SK-N-SH (cell line): ENCODE data around the gene CFAP20. TPM values are rescaled to one million over a fixed set of nuclear protein-coding genes. Genes with fewer than 3 reads are reported as not detected.

Source experiments
- CTCF ChIA-PET: fragments of 300-600, 350-600 bp; formaldehyde crosslinking; extraction: SDS; loops from one replicate; lab custom pipeline; 2021; lab: Yijun Ruan, JAX
- POLR2A ChIA-PET: fragments of 350-600 bp; sonication (Branson Sonifier 250); formaldehyde crosslinking; extraction: SDS; loops from one replicate; lab custom pipeline; 2020; ENCODE audit warnings: antibody characterized with exemption, inconsistent platforms; lab: Yijun Ruan, JAX
- DNase-seq: peaks from one replicate; pipeline ENCODE4 v3.0.0; 2012
- H2AFZ ChIP-seq: fragments of 200-600 bp; sonication (generic); 2 replicates; pipeline ENCODE4 v1.8.1; 2016; ENCODE audit warnings: antibody characterized with exemption, mild to moderate bottlenecking, low read depth
- H3F3A ChIP-seq: fragments of 200-600 bp; sonication (generic); replicated peaks from 2 replicates; pipeline ENCODE3; 2016; ENCODE audit warnings: antibody characterized with exemption, mild to moderate bottlenecking; ENCODE audit not compliant: insufficient read depth
- H3K27ac ChIP-seq, 2 experiments: fragments of 200-500 bp in 1 of 2; fragments of 200-600 bp in 1 of 2; sonication (Bioruptor generic) in 1 of 2; sonication (generic), shearing (Covaris generic) in 1 of 2; 2 replicates each; pipeline versions ENCODE4 v1.5.1 to v1.6.1; 2014 to 2016; ENCODE audit warnings: low read depth in 2 of 2, inconsistent platforms in 1 of 2, low read length in 1 of 2, mild to moderate bottlenecking in 1 of 2, mixed read lengths in 1 of 2
- H3K27me3 ChIP-seq: fragments of 200-600 bp; sonication (generic), shearing (Covaris generic); 2 replicates; pipeline ENCODE4 v1.6.1; 2016; ENCODE audit warnings: mixed run types; ENCODE audit not compliant: insufficient read depth
- H3K36me3 ChIP-seq, 2 experiments: fragments of 200-500 bp in 1 of 2; fragments of 200-600 bp in 1 of 2; sonication (Bioruptor generic) in 1 of 2; sonication (generic) in 1 of 2; replicated peaks in 1 of 2; 2 replicates each; pipeline versions ENCODE3 to v1.5.1; 2014 to 2016; ENCODE audit warnings: low read length in 1 of 2, mild to moderate bottlenecking in 1 of 2; ENCODE audit not compliant: insufficient read depth in 2 of 2, control insufficient read depth in 1 of 2
- H3K4me1 ChIP-seq, 2 experiments: fragments of 200-500 bp in 1 of 2; fragments of 200-600 bp in 1 of 2; sonication (Bioruptor generic) in 1 of 2; sonication (generic), shearing (Covaris generic) in 1 of 2; 2 replicates each; pipeline versions ENCODE4 v1.5.1 to v1.6.1; 2014 to 2016; ENCODE audit warnings: low read depth in 1 of 2, low read length in 1 of 2, mixed run types in 1 of 2; ENCODE audit not compliant: insufficient read depth in 2 of 2, control insufficient read depth in 1 of 2
- H3K4me2 ChIP-seq: fragments of 200-600 bp; sonication (generic), shearing (Covaris generic); 2 replicates; pipeline ENCODE4 v1.6.1; 2017; ENCODE audit warnings: mixed run types
- H3K4me3 ChIP-seq, 2 experiments: fragments of 200-500 bp in 1 of 2; fragments of 200-600 bp in 1 of 2; sonication (Bioruptor generic) in 1 of 2; sonication (generic), shearing (Covaris generic) in 1 of 2; 2 replicates each; pipeline versions ENCODE4 v1.5.1 to v1.8.1; 2014 to 2016; ENCODE audit warnings: low read depth in 2 of 2, inconsistent platforms in 1 of 2, low read length in 1 of 2, mild to moderate bottlenecking in 1 of 2, mixed read lengths in 1 of 2, moderate library complexity in 1 of 2
- H3K79me2 ChIP-seq: fragments of 200-600 bp; sonication (generic); 2 replicates; pipeline ENCODE4 v1.8.1; 2017; ENCODE audit warnings: mild to moderate bottlenecking; ENCODE audit not compliant: insufficient read depth
- H3K9ac ChIP-seq: fragments of 200-600 bp; sonication (generic); 2 replicates; pipeline ENCODE4 v1.6.1; 2017; ENCODE audit warnings: mixed run types
- H3K9me2 ChIP-seq: fragments of 200-600 bp; sonication (generic); 2 replicates; pipeline ENCODE4 v1.6.1; 2017; ENCODE audit warnings: mixed run types
- H3K9me3 ChIP-seq: fragments of 200-600 bp; sonication (generic); 2 replicates; pipeline ENCODE4 v1.6.1; 2017; ENCODE audit warnings: mixed run types, mild to moderate bottlenecking, moderate library complexity
- H4K20me1 ChIP-seq: fragments of 200-600 bp; sonication (generic); 2 replicates; pipeline ENCODE4 v1.6.1; 2017; ENCODE audit warnings: mild to moderate bottlenecking, mixed run types; ENCODE audit not compliant: insufficient read depth
- CHD2 ChIP-seq: fragments of 150-350 bp; IDR thresholded peaks from 2 replicates; pipeline ENCODE4 v1.6.1; 2018; ENCODE audit warnings: low read length; ENCODE audit not compliant: partially characterized antibody
- ELF1 ChIP-seq: IDR thresholded peaks from 2 replicates; pipeline ENCODE4 v1.4.0; 2012
- EP300 ChIP-seq, 2 experiments: IDR thresholded peaks; 2 replicates each; pipeline versions ENCODE4 v1.4.0 to v1.6.1; 2012; ENCODE audit warnings: borderline replicate concordance in 1 of 2, low read depth in 1 of 2, low read length in 1 of 2
- GATA2 ChIP-seq: sonication (generic); formaldehyde crosslinking; IDR thresholded peaks from 2 replicates; pipeline ENCODE4 v1.5.0; 2020; ENCODE audit warnings: mild to moderate bottlenecking, missing genetic modification reagents
- JUND ChIP-seq: IDR thresholded peaks from 2 replicates; pipeline ENCODE4 v1.4.0; 2012
- MAX ChIP-seq: IDR thresholded peaks from 2 replicates; pipeline ENCODE4 v1.4.0; 2012; ENCODE audit warnings: low read depth
- MXI1 ChIP-seq: IDR thresholded peaks from 2 replicates; pipeline ENCODE4 v1.6.1; 2012; ENCODE audit warnings: mild to moderate bottlenecking, low read depth, low read length, improper control_type of control experiment
- POLR2AphosphoS5 ChIP-seq: IDR thresholded peaks from 2 replicates; pipeline ENCODE4 v1.6.1; 2012; ENCODE audit warnings: low read depth, low read length
- RCOR1 ChIP-seq: fragments of 150-350 bp; IDR thresholded peaks from 2 replicates; pipeline ENCODE4 v1.6.1; 2017; ENCODE audit warnings: antibody characterized with exemption, low read length
- RFX5 ChIP-seq: IDR thresholded peaks from 2 replicates; pipeline ENCODE4 v1.6.1; 2012; ENCODE audit warnings: mild to moderate bottlenecking, improper control_type of control experiment, low read length
- RXRA ChIP-seq: IDR thresholded peaks from 2 replicates; pipeline ENCODE4 v1.4.0; 2012; ENCODE audit warnings: low read depth, mild to moderate bottlenecking, borderline replicate concordance
- SIN3A ChIP-seq: IDR thresholded peaks from 2 replicates; pipeline ENCODE4 v1.6.1; 2012; ENCODE audit warnings: low read depth, mild to moderate bottlenecking, low read length, moderate library complexity, borderline replicate concordance
- SMC3 ChIP-seq: IDR thresholded peaks from 2 replicates; pipeline ENCODE4 v1.6.1; 2012; ENCODE audit warnings: low read depth, low read length, improper control_type of control experiment
- USF2 ChIP-seq: fragments of 150-350 bp; IDR thresholded peaks from 2 replicates; pipeline ENCODE4 v1.6.1; 2017; ENCODE audit warnings: antibody characterized with exemption, low read length, low read depth, borderline replicate concordance
- WGBS: methylation state at CpG from one replicate; pipeline ENCODE4 v1.1.6; 2017; ENCODE audit warnings: low lambda C conversion rate; 5-methylcytosine and 5-hydroxymethylcytosine counted together
- polyA plus RNA-seq, 3 experiments: library from polyadenylated mRNA; depleted of rRNA; stranded (reverse); fragments of >200 nt; gene quantifications; 2 replicates each; pipeline ENCODE4 v1.2.3, GENCODE V29; 2012

The CFAP20 gene
- polyA plus RNA-seq, 1 of the 3 experiments (the other 2 are of a cell fraction), result 61.6 TPM

- CTCF ChIA-PET, result interaction anchor here (2.4 kb wide), 1 partner anchor 13 kb away, joined by 12 read pairs; no protein-coding TSS in a partner anchor
- H3K9ac ChIP-seq, result no peak overlapping the region
- TF ChIP-seq RXRA, result no peak
- no peak for TF ChIP-seq RFX5
- no peak for TF ChIP-seq RCOR1
- TF ChIP-seq SIN3A, result no peak
- no peak for TF ChIP-seq POLR2AphosphoS5
- TF ChIP-seq CHD2, result no peak
- no peak for TF ChIP-seq MXI1
- no peak for TF ChIP-seq USF2
- no peak for TF ChIP-seq ELF1
- no peak for TF ChIP-seq MAX
- no peak for TF ChIP-seq GATA2
- DNase-seq, result no peak
- no peak overlapping the region for H3K4me3 ChIP-seq
- no peaks in the 10 kb centered on the region for H3K36me3 ChIP-seq
- WGBS, result 86% methylated on average over 15 of the region's 15 CpGs
- no peak overlapping the region for H2AFZ ChIP-seq
- no peaks in the 10 kb centered on the region; a peak in 1 of 4 replicates for H3K4me1 ChIP-seq
- H3K9me3 ChIP-seq, result no peaks in the 10 kb centered on the region
- POLR2A ChIA-PET, result no interaction called here
- no peak overlapping the region for H3K4me2 ChIP-seq
- H3K9me2 ChIP-seq, result no peaks in the 10 kb centered on the region
- H3F3A ChIP-seq, result no peaks in the 10 kb centered on the region
- no peaks in the 10 kb centered on the region for H3K79me2 ChIP-seq
- H3K27ac ChIP-seq, result no peak overlapping the region
- H3K27me3 ChIP-seq, result no peaks in the 10 kb centered on the region
- H4K20me1 ChIP-seq, result no peaks in the 10 kb centered on the region
Measured at GRCh38 chr16:58102665-58103392, 26.4 kb downstream of the CFAP20 start.

- H3K9ac ChIP-seq, result no peak overlapping the region
Measured at GRCh38 chr16:58099956-58100300, 29.3 kb downstream of the CFAP20 start.

More at GRCh38 chr16:58099956-58100300, 29.3 kb downstream of the CFAP20 start:
- TF ChIP-seq EP300 (IDR thresholded peaks at IDR 0.05; ENCODE audit: borderline replicate concordance in 1 of 2, low read depth in 1 of 2, low read length in 1 of 2), result no peak
- no peak for TF ChIP-seq JUND
- TF ChIP-seq SMC3, result no peak
- no peaks in the 10 kb centered on the region for H3F3A ChIP-seq
- no peaks in the 10 kb centered on the region for H3K36me3 ChIP-seq
- no peaks in the 10 kb centered on the region for H3K9me3 ChIP-seq
- no peaks in the 10 kb centered on the region for H3K9me2 ChIP-seq
- no peak overlapping the region for H3K4me3 ChIP-seq
- H3K27ac ChIP-seq, result no peak overlapping the region
- 75% methylated on average over 2 of the region's 6 CpGs for WGBS
- no peaks in the 10 kb centered on the region for H4K20me1 ChIP-seq
- H3K4me2 ChIP-seq, result no peak overlapping the region
- H2AFZ ChIP-seq, result no peak overlapping the region
- no peaks in the 10 kb centered on the region for H3K27me3 ChIP-seq
- POLR2A ChIA-PET, result no interaction called here
- DNase-seq, result no peak
- CTCF ChIA-PET, result interaction anchor here (0.8 to 3.7 kb wide), 6 partner anchors 16 to 80 kb away, joined by 3 to 23 read pairs (median 4); no protein-coding TSS in a partner anchor
- no peaks in the 10 kb centered on the region; a peak in 1 of 4 replicates for H3K4me1 ChIP-seq
- H3K79me2 ChIP-seq, result no peaks in the 10 kb centered on the region
